Measurements from ENCODE around the gene SEMA3C.
A peak's percentile ranks its signal among the peaks of the same experiment; 100 is the strongest.

SEMA3C gene

GRCh38 chr7:80773787-80774508, 144.9 kb downstream of the SEMA3C start:
- no peak for DNase-seq

GRCh38 chr7:80772347-80772993, 146.4 kb downstream of the SEMA3C start:
- DNase-seq: no peak

- no peak for DNase-seq
Observed at GRCh38 chr7:80771523-80771922, 147.3 kb downstream of the SEMA3C start.

GRCh38 chr7:80770675-80771081, 148.2 kb downstream of the SEMA3C start:
- DNase-seq: no peak

- DNase-seq: no peak
Observed at GRCh38 chr7:80770061-80770460, 148.8 kb downstream of the SEMA3C start.

- DNase-seq: no peak
Observed at GRCh38 chr7:80768756-80769155, 150.1 kb downstream of the SEMA3C start.

GRCh38 chr7:80767654-80768053, 151.2 kb downstream of the SEMA3C start:
- DNase-seq: no peak

GRCh38 chr7:80766724-80767123, 152.1 kb downstream of the SEMA3C start:
- no peak for DNase-seq

- peak; percentile 49 for DNase-seq
Observed at GRCh38 chr7:80764132-80764531, 154.7 kb downstream of the SEMA3C start.

- no peak for DNase-seq
Observed at GRCh38 chr7:80763704-80764103, 155.1 kb downstream of the SEMA3C start.

- no peak for DNase-seq
Observed at GRCh38 chr7:80763289-80763688, 155.6 kb downstream of the SEMA3C start.

- DNase-seq: peak; percentile 75
Observed at GRCh38 chr7:80760292-80760691, 158.6 kb downstream of the SEMA3C start.

GRCh38 chr7:80752954-80753690, 165.7 kb downstream of the SEMA3C start:
- no peak for DNase-seq

GRCh38 chr7:80749270-80749669, 169.6 kb downstream of the SEMA3C start:
- DNase-seq: no peak

GRCh38 chr7:80748363-80749042, 170.3 kb downstream of the SEMA3C start:
- no peak for DNase-seq

- no peak for DNase-seq
Observed at GRCh38 chr7:80740778-80741545, 177.9 kb downstream of the SEMA3C start.

GRCh38 chr7:80736371-80737125, 182.3 kb downstream of the SEMA3C start:
- no peak for DNase-seq

- DNase-seq: no peak
Observed at GRCh38 chr7:80735330-80735729, 183.5 kb downstream of the SEMA3C start.

- DNase-seq: no peak
Observed at GRCh38 chr7:80734011-80734410, 184.8 kb downstream of the SEMA3C start.

GRCh38 chr7:80733333-80733915, 185.4 kb downstream of the SEMA3C start:
- no peak for DNase-seq

- no peak for DNase-seq
Observed at GRCh38 chr7:80732630-80733029, 186.2 kb downstream of the SEMA3C start.

All from NCI-H510A treated with DMSO at 0.1 percent for 48 hours (cell line).